Left lung (tissue), 10 donors: Measurements from ENCODE around the gene ITGA1. TPM values are rescaled to one million over a fixed set of nuclear protein-coding genes. Genes with fewer than 3 reads are reported as not detected.

Source experiments
- ATAC-seq: fragments of 200-7000 bp; cut with Tn5 transposase; one replicate; pipeline ENCODE4 v1.9.1; 2020; ENCODE audit warnings: moderate library complexity
- DNase-seq, 4 donors: peaks; one replicate each; pipeline ENCODE4 v3.0.0-alpha.2; 2013 to 2020
- H3K27ac ChIP-seq, 2 donors: fragments of 200-600 bp; sonication (generic) in 1 of 2; one replicate each; pipeline versions ENCODE4 v1.5.0 to v1.8.0; 2020 to 2021
- H3K27me3 ChIP-seq, 2 donors: fragments of 200-600 bp; sonication (generic) in 1 of 2; one replicate each; pipeline versions ENCODE4 v1.5.0 to v1.8.0; 2020 to 2021
- H3K36me3 ChIP-seq, 2 donors: fragments of 200-600 bp; sonication (generic) in 1 of 2; one replicate each; pipeline versions ENCODE4 v1.5.0 to v1.8.0; 2020 to 2021
- H3K4me1 ChIP-seq, 2 donors: fragments of 200-600 bp; one replicate each; pipeline ENCODE4 v1.8.0; 2021
- H3K4me3 ChIP-seq, 2 donors: fragments of 200-600 bp; sonication (generic) in 1 of 2; one replicate each; pipeline versions ENCODE4 v1.5.0 to v1.8.0; 2020 to 2021; ENCODE audit warnings: mild to moderate bottlenecking in 1 of 2
- H3K9me3 ChIP-seq, 2 donors: fragments of 200-600 bp; sonication (generic) in 1 of 2; one replicate each; pipeline versions ENCODE4 v1.5.0 to v1.8.0; 2020 to 2021
- CTCF ChIP-seq, 2 donors: fragments of 200-600 bp; sonication (generic) in 1 of 2; IDR thresholded peaks; one replicate each; pipeline versions ENCODE4 v1.5.0 to v1.8.0; 2021; ENCODE audit warnings: antibody characterized with exemption in 2 of 2
- intact Hi-C, 2 donors: fragments of 100-400 bp; cut with DNase I; formaldehyde crosslinking; loops; one replicate each; pipeline versions ENCODE4 v1.11.2 to v1.14.2; 2022
- polyA plus RNA-seq, 6 donors: library from polyadenylated mRNA; unstranded; fragments of 120-200 nt; gene quantifications; one replicate each; pipeline ENCODE4 v1.2.1, GENCODE V29; 2013; ENCODE audit not compliant: insufficient read length in 6 of 6
- total RNA-seq, 2 donors: library from RNA; stranded (reverse); fragmentation: NEBNext Ultra II Directional; extraction: Animal tissue kit (Norgen Biotek cat#: 25700); gene quantifications; one replicate each; pipeline ENCODE4 v1.2.1, GENCODE V29; 2021
- donor health status: DM: no; HTN: yes; CAD: no.
- donor health status: DM: no; HTN: no; CAD: no.

ITGA1 gene
- total and polyA plus RNA-seq, 8 donors = 67.8 to 127 (median 88.2) TPM

GRCh38 chr5:52802272-52802973 lies 14.7 kb downstream of the ITGA1 start:
- ATAC-seq (no peak), DNase-seq (no peak)
- peaks cover 0 to 16% of the 10 kb centered on the region in 2 donors for H3K36me3 ChIP-seq
- H3K4me1 ChIP-seq = peaks cover 20 to 85% of the 10 kb centered on the region in 2 donors
- H3K27me3 ChIP-seq = no peaks in the 10 kb centered on the region
- no peaks in the 10 kb centered on the region for H3K9me3 ChIP-seq
- TF ChIP-seq CTCF (IDR thresholded peaks at IDR 0.05) = no peak
- H3K4me3 ChIP-seq = peak overlapping the region; percentile 56 to 80
- intact Hi-C loops = loop anchor here in 1 of 2 donors (10.0 kb wide), 1 partner anchor 92 kb away; no protein-coding TSS in a partner anchor
- peak overlapping the region; percentile 96 to 97 for H3K27ac ChIP-seq

GRCh38 chr5:52802974-52803336 lies 15.2 kb downstream of the ITGA1 start:
- no peak for TF ChIP-seq CTCF (IDR thresholded peaks at IDR 0.05)
- DNase-seq = no peak
- Histone ChIP-seq H3K4me1 (peaks cover 23 to 87% of the 10 kb centered on the region in 2 donors), H3K27me3 (no peaks in the 10 kb centered on the region), H3K27ac (peak overlapping the region; percentile 96 to 97), H3K9me3 (no peaks in the 10 kb centered on the region), H3K36me3 (peaks cover 0 to 16% of the 10 kb centered on the region in 2 donors), H3K4me3 (peak overlapping the region; percentile 56 to 80)
- intact Hi-C loops = loop anchor here in 1 of 2 donors (10.0 kb wide), 1 partner anchor 92 kb away; no protein-coding TSS in a partner anchor
- no peak for ATAC-seq

- DNase-seq = peak in 1 of 4 donors; percentile 28
- Histone ChIP-seq H3K4me3 (no peak overlapping the region), H3K36me3 (peaks cover 0 to 16% of the 10 kb centered on the region in 2 donors), H3K9me3 (no peaks in the 10 kb centered on the region), H3K4me1 (peaks cover 29 to 87% of the 10 kb centered on the region in 2 donors), H3K27ac (peak overlapping the region; percentile 67 to 96), H3K27me3 (no peaks in the 10 kb centered on the region)
- intact Hi-C loops = loop anchor here in 1 of 2 donors (10.0 kb wide), 1 partner anchor 90 kb away; no protein-coding TSS in a partner anchor
- ATAC-seq = no peak
- TF ChIP-seq CTCF (IDR thresholded peaks at IDR 0.05) = no peak
Observed at GRCh38 chr5:52804387-52804791, 16.7 kb downstream of the ITGA1 start.

GRCh38 chr5:52804981-52805380 lies 17.3 kb downstream of the ITGA1 start:
- Histone ChIP-seq H3K27ac (peak overlapping the region; percentile 67 to 96), H3K4me1 (peaks cover 29 to 90% of the 10 kb centered on the region in 2 donors), H3K9me3 (no peaks in the 10 kb centered on the region), H3K4me3 (no peak overlapping the region), H3K27me3 (no peaks in the 10 kb centered on the region), H3K36me3 (peaks cover 0 to 16% of the 10 kb centered on the region in 2 donors)
- intact Hi-C loops = loop anchor here in 1 of 2 donors (10.0 kb wide), 1 partner anchor 90 kb away; no protein-coding TSS in a partner anchor
- no peak for DNase-seq
- TF ChIP-seq CTCF (IDR thresholded peaks at IDR 0.05) = no peak
- ATAC-seq = no peak

GRCh38 chr5:52805615-52806014 lies 17.9 kb downstream of the ITGA1 start:
- TF ChIP-seq CTCF (IDR thresholded peaks at IDR 0.05) = no peak
- H3K4me3 ChIP-seq = no peak overlapping the region
- DNase-seq = no peak
- peaks cover 0 to 16% of the 10 kb centered on the region in 2 donors for H3K36me3 ChIP-seq
- no peaks in the 10 kb centered on the region for H3K27me3 ChIP-seq
- intact Hi-C loops = loop anchor here in 1 of 2 donors (10.0 kb wide), 1 partner anchor 89 kb away; no protein-coding TSS in a partner anchor
- H3K9me3 ChIP-seq = no peaks in the 10 kb centered on the region
- peaks cover 29 to 91% of the 10 kb centered on the region in 2 donors for H3K4me1 ChIP-seq
- H3K27ac ChIP-seq = peak overlapping the region in 1 of 2 donors; percentile 67
- ATAC-seq = no peak
